ENCODE results near the gene DTX2. TPM values are rescaled to one million over a fixed set of nuclear protein-coding genes. Genes with fewer than 3 reads are reported as not detected.
"Not testable (repeated sequence)": the region's sequence is repeated elsewhere in the genome, so short reads cannot be mapped to it uniquely, and the experiment has no call there.

The DTX2 gene
- total and polyA plus RNA-seq, 2 donors (not counting 1 experiment from before 2014, with no cell fraction given): 36.4 to 66.9 TPM

DNA sequence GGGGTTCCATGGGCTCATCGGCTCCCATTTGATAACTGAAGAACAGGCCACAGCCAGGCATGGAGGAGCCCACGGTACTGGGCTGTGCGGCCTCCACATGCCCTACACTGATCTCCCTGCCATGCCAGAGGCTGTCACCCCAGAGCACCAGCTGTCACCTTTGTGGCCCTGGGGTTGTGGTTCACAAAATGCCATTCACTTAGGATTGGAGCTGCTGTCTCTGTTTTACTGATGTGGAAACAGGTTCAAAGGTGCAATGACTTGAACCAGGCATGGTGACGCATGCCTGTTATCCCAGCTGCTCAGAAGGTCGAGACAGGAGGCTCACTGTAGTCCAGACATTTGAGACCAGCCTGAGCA, 44.6 kb downstream of the DTX2 start:
- Histone ChIP-seq H3K27ac (ENCODE audit: low read length in 2 of 2) (no peak overlapping the region), H3K4me2 (replicated peaks; ENCODE audit: low read depth, low read length, poor library complexity, severe bottlenecking) (no peak overlapping the region), H3K36me3 (replicated peaks in 1 of 2; ENCODE audit: control extremely low read depth in 1 of 2, control insufficient read depth in 1 of 2, extremely low read depth in 1 of 2, insufficient read depth in 2 of 2, low read length in 1 of 2) (peaks cover 0 to 12% of the 10 kb centered on the region in 2 experiments), H3K4me3 (ENCODE audit: control extremely low read depth in 1 of 5, extremely low read depth in 1 of 5, insufficient read depth in 1 of 5, low read depth in 2 of 5, low read length in 4 of 5) (no peak overlapping the region), H2AFZ (ENCODE audit: insufficient read depth, low read depth, low read length, poor library complexity, severe bottlenecking) (no peak overlapping the region), H3K27me3 (replicated peaks in 1 of 4; ENCODE audit: control extremely low read depth in 1 of 4, control insufficient read depth in 3 of 4, insufficient read depth in 4 of 4, low read length in 3 of 4) (no peaks in the 10 kb centered on the region), H4K20me1 (ENCODE audit: control insufficient read depth, insufficient read depth, low read length, poor library complexity, severe bottlenecking) (no peaks in the 10 kb centered on the region), H3K79me2 (ENCODE audit: control insufficient read depth, insufficient read depth, low read length) (no peaks in the 10 kb centered on the region), H3K9ac (ENCODE audit: low read length) (no peak overlapping the region), H3K4me1 (ENCODE audit: control insufficient read depth in 2 of 2, insufficient read depth in 2 of 2, low read length in 2 of 2) (no peaks in the 10 kb centered on the region), H3K9me3 (ENCODE audit: control extremely low read depth in 1 of 3, control insufficient read depth in 2 of 3, insufficient read depth in 1 of 3, low read length in 2 of 3) (no peaks in the 10 kb centered on the region)
- Mint-ChIP-seq H3K27ac (no peak overlapping the region), H3K9me3 (ENCODE audit: insufficient read depth) (no peaks in the 10 kb centered on the region), H3K27me3 (no peaks in the 10 kb centered on the region), H3K4me1 (no peaks in the 10 kb centered on the region), H3K4me3 (no peak overlapping the region)
- ATAC-seq (ENCODE audit: low read depth): no peak
- WGBS (ENCODE audit: insufficient coverage): 85% methylated on average over 4 of the region's 5 CpGs
- intact Hi-C loops (cut with micrococcal nuclease): no loop called here
- no peak for DNase-seq
- POLR2A ChIA-PET: no interaction called here
- TF ChIP-seq, protein P1, sequence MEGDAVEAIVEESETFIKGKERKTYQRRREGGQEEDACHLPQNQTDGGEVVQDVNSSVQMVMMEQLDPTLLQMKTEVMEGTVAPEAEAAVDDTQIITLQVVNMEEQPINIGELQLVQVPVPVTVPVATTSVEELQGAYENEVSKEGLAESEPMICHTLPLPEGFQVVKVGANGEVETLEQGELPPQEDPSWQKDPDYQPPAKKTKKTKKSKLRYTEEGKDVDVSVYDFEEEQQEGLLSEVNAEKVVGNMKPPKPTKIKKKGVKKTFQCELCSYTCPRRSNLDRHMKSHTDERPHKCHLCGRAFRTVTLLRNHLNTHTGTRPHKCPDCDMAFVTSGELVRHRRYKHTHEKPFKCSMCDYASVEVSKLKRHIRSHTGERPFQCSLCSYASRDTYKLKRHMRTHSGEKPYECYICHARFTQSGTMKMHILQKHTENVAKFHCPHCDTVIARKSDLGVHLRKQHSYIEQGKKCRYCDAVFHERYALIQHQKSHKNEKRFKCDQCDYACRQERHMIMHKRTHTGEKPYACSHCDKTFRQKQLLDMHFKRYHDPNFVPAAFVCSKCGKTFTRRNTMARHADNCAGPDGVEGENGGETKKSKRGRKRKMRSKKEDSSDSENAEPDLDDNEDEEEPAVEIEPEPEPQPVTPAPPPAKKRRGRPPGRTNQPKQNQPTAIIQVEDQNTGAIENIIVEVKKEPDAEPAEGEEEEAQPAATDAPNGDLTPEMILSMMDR (IDR thresholded peaks at IDR 0.05): no peak
- TF ChIP-seq EZH2 (IDR thresholded peaks at IDR 0.05; ENCODE audit: borderline replicate concordance, insufficient read depth, low read depth, low read length, poor library complexity, severe bottlenecking): no peak
- CTCF ChIA-PET: no interaction called here

DNA sequence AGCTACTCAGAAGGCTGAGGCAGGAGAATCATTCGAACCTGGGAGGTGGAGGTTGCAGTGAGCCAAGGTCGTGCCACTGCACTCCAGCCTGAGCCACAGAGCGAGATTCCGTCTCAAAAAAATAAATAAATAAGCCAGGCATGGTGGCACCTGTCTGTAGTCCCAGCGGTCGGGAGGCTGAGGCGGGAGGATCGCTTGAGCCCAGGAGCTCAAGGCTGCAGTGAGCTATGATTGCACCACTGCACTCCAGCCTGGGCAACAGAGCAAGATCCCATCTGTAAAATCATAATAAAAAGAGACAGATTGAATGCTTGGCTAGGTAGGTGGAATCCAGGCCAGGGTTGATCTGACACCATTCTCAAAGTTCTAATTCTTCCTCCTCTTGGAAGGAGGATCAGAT, 45.1 kb downstream of the DTX2 start:
- CTCF ChIA-PET; POLR2A ChIA-PET; H2AFZ ChIP-seq (ENCODE audit: insufficient read depth, low read depth, low read length, poor library complexity, severe bottlenecking); intact Hi-C loops (cut with micrococcal nuclease); H3K4me1 Mint-ChIP-seq; H3K4me1 ChIP-seq (ENCODE audit: control insufficient read depth in 2 of 2, insufficient read depth in 2 of 2, low read length in 2 of 2); H3K4me3 Mint-ChIP-seq; H3K4me2 ChIP-seq (replicated peaks; ENCODE audit: low read depth, low read length, poor library complexity, severe bottlenecking); DNase-seq; H3K27ac ChIP-seq (ENCODE audit: low read length in 2 of 2); H4K20me1 ChIP-seq (ENCODE audit: control insufficient read depth, insufficient read depth, low read length, poor library complexity, severe bottlenecking); H3K27me3 ChIP-seq (replicated peaks in 1 of 4; ENCODE audit: control extremely low read depth in 1 of 4, control insufficient read depth in 3 of 4, insufficient read depth in 4 of 4, low read length in 3 of 4); H3K4me3 ChIP-seq (ENCODE audit: control extremely low read depth in 1 of 5, extremely low read depth in 1 of 5, insufficient read depth in 1 of 5, low read depth in 2 of 5, low read length in 4 of 5); H3K9me3 Mint-ChIP-seq (ENCODE audit: insufficient read depth); H3K79me2 ChIP-seq (ENCODE audit: control insufficient read depth, insufficient read depth, low read length); H3K27ac Mint-ChIP-seq; H3K9me3 ChIP-seq (ENCODE audit: control extremely low read depth in 1 of 3, control insufficient read depth in 2 of 3, insufficient read depth in 1 of 3, low read length in 2 of 3); ATAC-seq (ENCODE audit: low read depth); H3K9ac ChIP-seq (ENCODE audit: low read length); H3K27me3 Mint-ChIP-seq: not testable (repeated sequence)
- peaks cover 0 to 12% of the 10 kb centered on the region in 2 experiments for H3K36me3 ChIP-seq (replicated peaks in 1 of 2; ENCODE audit: control extremely low read depth in 1 of 2, control insufficient read depth in 1 of 2, extremely low read depth in 1 of 2, insufficient read depth in 2 of 2, low read length in 1 of 2)
- 93% methylated on average over 8 of the region's 8 CpGs for WGBS (ENCODE audit: insufficient coverage)

All from B cell (primary cell).